ENCODE results near the gene SYF2.

SYF2 gene

GRCh38 chr1:25257196-25257595 lies 24.9 kb upstream of the SYF2 start:
- Histone ChIP-seq H3K27ac (ENCODE audit: low read length) (no peak overlapping the region), H3K4me2 (ENCODE audit: low read depth, low read length) (no peak overlapping the region), H3K9ac (ENCODE audit: low read length) (no peak overlapping the region), H3F3A (ENCODE audit: insufficient read depth, low read length) (no peaks in the 10 kb centered on the region), H3K4me1 (ENCODE audit: low read length) (no peaks in the 10 kb centered on the region), H3K27me3 (replicated peaks; ENCODE audit: insufficient read depth, low read length) (no peaks in the 10 kb centered on the region), H3K36me3 (replicated peaks; ENCODE audit: insufficient read depth, low read length) (no peaks in the 10 kb centered on the region), H3K4me3 (ENCODE audit: low read length) (no peak overlapping the region), H3K79me2 (ENCODE audit: low read length) (no peaks in the 10 kb centered on the region), H4K20me1 (ENCODE audit: insufficient read depth, low read length) (no peaks in the 10 kb centered on the region), H2AFZ (ENCODE audit: low read length) (no peak overlapping the region), H3K9me3 (replicated peaks; ENCODE audit: insufficient read depth, low read length) (no peaks in the 10 kb centered on the region), H3K9me2 (replicated peaks; ENCODE audit: insufficient read depth, low read length) (no peaks in the 10 kb centered on the region)
- TF ChIP-seq EZH2phosphoT487 (IDR thresholded peaks at IDR 0.05; ENCODE audit: low read length) (no peak), CTCF (IDR thresholded peaks at IDR 0.05; ENCODE audit: low read length) (no peak), EZH2 (optimal IDR thresholded peaks at IDR 0.05; ENCODE audit: low read depth, low read length) (no peak)
- DNase-seq, result no peak

- Histone ChIP-seq H3K9ac (ENCODE audit: low read length) (no peak overlapping the region), H4K20me1 (ENCODE audit: insufficient read depth, low read length) (no peaks in the 10 kb centered on the region), H3K4me1 (ENCODE audit: low read length) (no peaks in the 10 kb centered on the region), H2AFZ (ENCODE audit: low read length) (no peak overlapping the region), H3F3A (ENCODE audit: insufficient read depth, low read length) (no peaks in the 10 kb centered on the region), H3K36me3 (replicated peaks; ENCODE audit: insufficient read depth, low read length) (no peaks in the 10 kb centered on the region), H3K9me3 (replicated peaks; ENCODE audit: insufficient read depth, low read length) (no peaks in the 10 kb centered on the region), H3K4me3 (ENCODE audit: low read length) (no peak overlapping the region), H3K4me2 (ENCODE audit: low read depth, low read length) (no peak overlapping the region), H3K79me2 (ENCODE audit: low read length) (no peaks in the 10 kb centered on the region), H3K27ac (ENCODE audit: low read length) (no peak overlapping the region), H3K9me2 (replicated peaks; ENCODE audit: insufficient read depth, low read length) (no peaks in the 10 kb centered on the region), H3K27me3 (replicated peaks; ENCODE audit: insufficient read depth, low read length) (no peaks in the 10 kb centered on the region)
- TF ChIP-seq EZH2 (optimal IDR thresholded peaks at IDR 0.05; ENCODE audit: low read depth, low read length) (no peak), CTCF (IDR thresholded peaks at IDR 0.05; ENCODE audit: low read length) (no peak), EZH2phosphoT487 (IDR thresholded peaks at IDR 0.05; ENCODE audit: low read length) (no peak)
- DNase-seq, result no peak
These were observed 24.3 kb upstream of the SYF2 start for GRCh38 chr1:25256578-25256965.

GRCh38 chr1:25255706-25256577 lies 23.6 kb upstream of the SYF2 start:
- Histone ChIP-seq H3K4me3 (ENCODE audit: low read length) (no peak overlapping the region), H3K36me3 (replicated peaks; ENCODE audit: insufficient read depth, low read length) (no peaks in the 10 kb centered on the region), H4K20me1 (ENCODE audit: insufficient read depth, low read length) (no peaks in the 10 kb centered on the region), H3K9me3 (replicated peaks; ENCODE audit: insufficient read depth, low read length) (no peaks in the 10 kb centered on the region), H3F3A (ENCODE audit: insufficient read depth, low read length) (no peaks in the 10 kb centered on the region), H3K27me3 (replicated peaks; ENCODE audit: insufficient read depth, low read length) (no peaks in the 10 kb centered on the region), H3K9me2 (replicated peaks; ENCODE audit: insufficient read depth, low read length) (no peaks in the 10 kb centered on the region), H3K4me2 (ENCODE audit: low read depth, low read length) (no peak overlapping the region), H3K9ac (ENCODE audit: low read length) (no peak overlapping the region), H3K4me1 (ENCODE audit: low read length) (no peaks in the 10 kb centered on the region), H3K27ac (ENCODE audit: low read length) (no peak overlapping the region), H2AFZ (ENCODE audit: low read length) (no peak overlapping the region), H3K79me2 (ENCODE audit: low read length) (no peaks in the 10 kb centered on the region)
- DNase-seq, result no peak
- TF ChIP-seq EZH2 (optimal IDR thresholded peaks at IDR 0.05; ENCODE audit: low read depth, low read length) (no peak), CTCF (IDR thresholded peaks at IDR 0.05; ENCODE audit: low read length) (no peak), EZH2phosphoT487 (IDR thresholded peaks at IDR 0.05; ENCODE audit: low read length) (no peak)
